ENCODE results near the gene KDM5A. TPM values are rescaled to one million over a fixed set of nuclear protein-coding genes. Genes with fewer than 3 reads are reported as not detected.

KDM5A gene
- total RNA-seq, 1 donor from 2014 or later, result 45.7 TPM

DNA sequence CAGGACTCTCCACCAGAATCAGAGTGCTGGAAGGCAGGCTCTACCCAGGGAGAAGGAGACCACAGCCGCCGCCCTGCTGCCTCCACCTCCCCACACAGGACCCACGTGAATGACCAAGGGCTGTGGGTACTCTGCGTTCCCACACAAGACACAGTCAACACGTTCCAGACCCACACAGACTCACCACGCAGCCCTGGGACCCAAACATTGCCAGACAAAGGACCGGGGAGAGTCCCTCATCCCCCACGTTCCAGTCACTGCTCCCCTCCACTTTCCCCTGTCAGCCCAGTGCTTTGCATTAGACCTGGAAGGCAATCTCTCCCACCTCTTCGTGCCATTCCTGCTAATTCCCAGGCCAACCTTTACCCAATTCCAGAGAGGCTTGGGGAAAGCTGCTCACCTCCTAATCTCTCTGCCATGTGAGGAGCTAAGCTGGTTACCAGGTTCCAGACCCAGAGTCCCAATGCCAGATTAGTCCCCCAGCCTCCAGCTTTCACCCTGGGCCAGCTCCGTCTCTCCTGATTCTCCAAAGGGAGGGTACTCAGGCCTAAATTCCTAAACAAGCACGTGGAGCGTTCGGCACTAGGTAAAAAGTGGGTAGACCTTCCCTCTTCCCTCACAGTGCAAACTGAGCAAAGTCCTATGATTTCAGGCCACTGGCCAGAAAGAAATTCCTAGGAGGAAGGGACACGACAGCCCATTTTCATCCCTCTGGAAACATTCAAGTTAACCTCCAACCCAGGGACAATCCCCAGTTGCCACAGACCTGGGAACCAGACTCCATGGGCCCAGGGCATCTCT, 131.4 kb downstream of the KDM5A start:
- no peaks in the 10 kb centered on the region for H3K36me3 ChIP-seq
- intact Hi-C loops (cut with DNase I), result no loop called here
- H3K9me3 ChIP-seq, result no peaks in the 10 kb centered on the region
- TF ChIP-seq POLR2A (IDR thresholded peaks at IDR 0.05), result no peak
- TF ChIP-seq, protein P1, sequence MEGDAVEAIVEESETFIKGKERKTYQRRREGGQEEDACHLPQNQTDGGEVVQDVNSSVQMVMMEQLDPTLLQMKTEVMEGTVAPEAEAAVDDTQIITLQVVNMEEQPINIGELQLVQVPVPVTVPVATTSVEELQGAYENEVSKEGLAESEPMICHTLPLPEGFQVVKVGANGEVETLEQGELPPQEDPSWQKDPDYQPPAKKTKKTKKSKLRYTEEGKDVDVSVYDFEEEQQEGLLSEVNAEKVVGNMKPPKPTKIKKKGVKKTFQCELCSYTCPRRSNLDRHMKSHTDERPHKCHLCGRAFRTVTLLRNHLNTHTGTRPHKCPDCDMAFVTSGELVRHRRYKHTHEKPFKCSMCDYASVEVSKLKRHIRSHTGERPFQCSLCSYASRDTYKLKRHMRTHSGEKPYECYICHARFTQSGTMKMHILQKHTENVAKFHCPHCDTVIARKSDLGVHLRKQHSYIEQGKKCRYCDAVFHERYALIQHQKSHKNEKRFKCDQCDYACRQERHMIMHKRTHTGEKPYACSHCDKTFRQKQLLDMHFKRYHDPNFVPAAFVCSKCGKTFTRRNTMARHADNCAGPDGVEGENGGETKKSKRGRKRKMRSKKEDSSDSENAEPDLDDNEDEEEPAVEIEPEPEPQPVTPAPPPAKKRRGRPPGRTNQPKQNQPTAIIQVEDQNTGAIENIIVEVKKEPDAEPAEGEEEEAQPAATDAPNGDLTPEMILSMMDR (IDR thresholded peaks at IDR 0.05), result no peak
- no peak for TF ChIP-seq POLR2AphosphoS5 (IDR thresholded peaks at IDR 0.05; ENCODE audit: insufficient read depth in 1 of 2, low read depth in 1 of 2)
- H3K4me1 ChIP-seq, result no peaks in the 10 kb centered on the region
- H3K27ac ChIP-seq, result no peak overlapping the region
- DNase-seq (ENCODE audit: extremely low spot score in 2 of 2), result no peak
- no peaks in the 10 kb centered on the region for H3K27me3 ChIP-seq
- no peak overlapping the region for H3K4me3 ChIP-seq

- intact Hi-C loops (cut with DNase I), result no loop called here
These were observed 132.2 kb downstream of the KDM5A start for GRCh38 chr12:256958-257357.

GRCh38 chr12:256225-256624, 132.9 kb downstream of the KDM5A start:
- Histone ChIP-seq H3K36me3 (no peaks in the 10 kb centered on the region), H3K27me3 (no peaks in the 10 kb centered on the region)
- intact Hi-C loops (cut with DNase I), result no loop called here

More at GRCh38 chr12:256958-257357, 132.2 kb downstream of the KDM5A start:
- H3K27me3 ChIP-seq, result no peaks in the 10 kb centered on the region
- no peak for DNase-seq (ENCODE audit: extremely low spot score in 2 of 2)
- no peaks in the 10 kb centered on the region for H3K9me3 ChIP-seq
- no peaks in the 10 kb centered on the region for H3K4me1 ChIP-seq
- H3K36me3 ChIP-seq, result no peaks in the 10 kb centered on the region
- H3K4me3 ChIP-seq, result no peak overlapping the region
- TF ChIP-seq POLR2AphosphoS5 (IDR thresholded peaks at IDR 0.05; ENCODE audit: insufficient read depth in 1 of 2, low read depth in 1 of 2) (no peak), POLR2A (IDR thresholded peaks at IDR 0.05) (no peak)
- TF ChIP-seq, protein P1 (IDR thresholded peaks at IDR 0.05), result no peak
- H3K27ac ChIP-seq, result no peak overlapping the region

GRCh38 chr12:254912-255311, 134.2 kb downstream of the KDM5A start:
- H3K4me3 ChIP-seq, result no peak overlapping the region
- intact Hi-C loops (cut with DNase I), result no loop called here
- TF ChIP-seq, protein P1 (IDR thresholded peaks at IDR 0.05), result no peak
- no peak for TF ChIP-seq POLR2A (IDR thresholded peaks at IDR 0.05)
- no peak for TF ChIP-seq POLR2AphosphoS5 (IDR thresholded peaks at IDR 0.05; ENCODE audit: insufficient read depth in 1 of 2, low read depth in 1 of 2)
- no peak for DNase-seq (ENCODE audit: extremely low spot score in 2 of 2)
- H3K4me1 ChIP-seq, result no peaks in the 10 kb centered on the region
- H3K36me3 ChIP-seq, result no peaks in the 10 kb centered on the region
- H3K27me3 ChIP-seq, result no peaks in the 10 kb centered on the region
- H3K27ac ChIP-seq, result no peak overlapping the region
- H3K9me3 ChIP-seq, result no peaks in the 10 kb centered on the region

More at GRCh38 chr12:256225-256624, 132.9 kb downstream of the KDM5A start:
- Histone ChIP-seq H3K4me3 (no peak overlapping the region), H3K4me1 (no peaks in the 10 kb centered on the region), H3K27ac (no peak overlapping the region), H3K9me3 (no peaks in the 10 kb centered on the region)
- TF ChIP-seq, protein P1 (IDR thresholded peaks at IDR 0.05), result no peak
- TF ChIP-seq POLR2AphosphoS5 (IDR thresholded peaks at IDR 0.05; ENCODE audit: insufficient read depth in 1 of 2, low read depth in 1 of 2) (no peak), POLR2A (IDR thresholded peaks at IDR 0.05) (no peak)
- no peak for DNase-seq (ENCODE audit: extremely low spot score in 2 of 2)

GRCh38 chr12:254039-254438, 135.1 kb downstream of the KDM5A start:
- no peaks in the 10 kb centered on the region for H3K36me3 ChIP-seq
- H3K27ac ChIP-seq, result no peak overlapping the region
- DNase-seq (ENCODE audit: extremely low spot score in 2 of 2), result no peak
- H3K27me3 ChIP-seq, result no peaks in the 10 kb centered on the region
- no peaks in the 10 kb centered on the region for H3K4me1 ChIP-seq
- no peak overlapping the region for H3K4me3 ChIP-seq
- TF ChIP-seq, protein P1 (IDR thresholded peaks at IDR 0.05), result no peak
- no peak for TF ChIP-seq POLR2A (IDR thresholded peaks at IDR 0.05)
- TF ChIP-seq POLR2AphosphoS5 (IDR thresholded peaks at IDR 0.05; ENCODE audit: insufficient read depth in 1 of 2, low read depth in 1 of 2), result no peak
- intact Hi-C loops (cut with DNase I), result no loop called here
- no peaks in the 10 kb centered on the region for H3K9me3 ChIP-seq

Measured in vagina (tissue), 2 donors.